Mononuclear cell (primary cell): ENCODE data around the gene MPP2. TPM values are rescaled to one million over a fixed set of nuclear protein-coding genes. Genes with fewer than 3 reads are reported as not detected.

ENCODE experiments used
- H3K27me3 ChIP-seq: 2 replicates; pipeline ENCODE4 v1.6.0; 2011; ENCODE audit warnings: low read length, control low read depth; ENCODE audit not compliant: insufficient read depth
- H3K4me1 ChIP-seq: 2 replicates; pipeline ENCODE4 v1.5.1; 2011; ENCODE audit warnings: mild to moderate bottlenecking, low read length, control low read depth; ENCODE audit not compliant: insufficient read depth
- H3K4me3 ChIP-seq: 2 replicates; pipeline ENCODE4 v1.5.1; 2011; ENCODE audit warnings: mild to moderate bottlenecking, low read length, moderate library complexity
- H3K9me3 ChIP-seq: 2 replicates; pipeline ENCODE4 v1.5.1; 2011; ENCODE audit warnings: low read depth, mild to moderate bottlenecking, control low read depth, low read length
- total RNA-seq: library from RNA; depleted of rRNA; stranded (reverse); fragments of >200 nt; gene quantifications from one replicate; pipeline ENCODE4 v1.2.3, GENCODE V29; 2012

MPP2 gene
- total RNA-seq, 1 donor, result 1.4 TPM

DNA sequence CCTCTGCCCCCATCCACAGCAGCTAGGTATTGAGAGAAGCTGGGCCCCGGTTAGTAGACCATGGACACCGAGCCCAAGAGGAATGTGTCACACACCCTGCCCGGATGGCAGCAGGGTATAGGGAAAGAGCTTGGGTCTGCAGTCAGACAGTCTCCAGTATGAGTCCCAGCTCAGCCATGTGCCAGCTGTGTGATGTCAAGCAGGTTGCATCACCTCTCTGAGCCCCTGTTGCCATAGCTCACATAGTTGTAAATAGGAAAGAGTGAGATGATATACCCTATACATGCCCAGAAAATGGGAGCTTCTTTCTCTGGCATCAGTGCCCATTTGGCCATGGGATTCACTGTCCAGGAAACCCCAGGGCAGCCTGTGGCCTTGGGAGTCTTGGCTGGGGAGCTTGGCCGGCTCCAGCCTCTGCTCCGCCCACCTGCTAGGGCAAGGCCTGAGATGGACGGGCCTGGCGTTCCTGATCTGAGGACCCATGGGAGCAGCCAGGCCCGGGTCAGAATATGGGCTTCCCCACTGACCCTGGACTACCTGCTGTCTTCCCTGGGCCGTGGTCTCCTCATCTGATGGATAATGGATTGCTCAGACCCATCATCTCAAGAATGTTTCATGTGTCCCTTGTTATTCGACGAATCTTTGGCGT is 47.1 kb downstream of the MPP2 start:
- no peaks in the 10 kb centered on the region for H3K9me3 ChIP-seq
- no peak overlapping the region for H3K4me3 ChIP-seq
- H3K27me3 ChIP-seq, result no peaks in the 10 kb centered on the region
- H3K4me1 ChIP-seq, result no peaks in the 10 kb centered on the region

DNA sequence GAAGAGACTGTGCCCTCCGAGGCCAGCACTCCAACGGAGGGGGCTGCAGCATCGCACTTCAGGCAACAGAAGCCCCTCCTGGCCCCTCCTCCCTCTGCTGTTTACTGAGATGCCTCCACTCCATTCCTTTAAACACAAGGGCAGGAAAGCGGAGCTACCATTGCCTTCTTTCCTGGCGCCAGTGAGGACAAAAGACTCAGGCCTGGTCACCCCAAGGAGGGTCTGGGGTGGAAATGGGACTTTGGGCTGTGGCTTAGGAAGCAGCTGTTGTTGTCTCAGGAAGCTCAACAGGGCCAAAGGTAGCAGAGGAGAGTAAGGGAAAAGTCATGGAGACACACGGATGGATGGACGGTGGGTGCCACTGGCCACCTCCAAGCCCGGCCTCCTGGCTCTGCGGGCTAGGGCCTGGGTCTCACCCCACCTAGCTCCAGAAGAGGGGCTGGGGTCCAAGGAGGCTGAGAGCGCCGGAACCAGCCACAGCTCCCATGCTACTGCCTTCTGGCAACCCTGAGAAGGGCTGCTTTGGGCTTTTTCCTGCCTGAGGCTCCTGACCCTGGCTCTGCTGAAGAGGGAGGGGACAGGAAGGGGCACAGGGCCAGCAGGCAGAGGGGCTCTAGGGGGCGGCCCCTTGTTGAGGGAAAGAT is 49.3 kb downstream of the MPP2 start:
- Histone ChIP-seq H3K9me3 (no peaks in the 10 kb centered on the region), H3K4me3 (no peak overlapping the region), H3K27me3 (no peaks in the 10 kb centered on the region)

GRCh38 chr17:43857141-43857540 is 50.2 kb downstream of the MPP2 start:
- no peaks in the 10 kb centered on the region for H3K9me3 ChIP-seq
- H3K4me1 ChIP-seq, result no peaks in the 10 kb centered on the region
- H3K4me3 ChIP-seq, result no peak overlapping the region
- H3K27me3 ChIP-seq, result no peaks in the 10 kb centered on the region

More for the DNA sequence above, 49.3 kb downstream of the MPP2 start:
- H3K4me1 ChIP-seq, result no peaks in the 10 kb centered on the region

DNA sequence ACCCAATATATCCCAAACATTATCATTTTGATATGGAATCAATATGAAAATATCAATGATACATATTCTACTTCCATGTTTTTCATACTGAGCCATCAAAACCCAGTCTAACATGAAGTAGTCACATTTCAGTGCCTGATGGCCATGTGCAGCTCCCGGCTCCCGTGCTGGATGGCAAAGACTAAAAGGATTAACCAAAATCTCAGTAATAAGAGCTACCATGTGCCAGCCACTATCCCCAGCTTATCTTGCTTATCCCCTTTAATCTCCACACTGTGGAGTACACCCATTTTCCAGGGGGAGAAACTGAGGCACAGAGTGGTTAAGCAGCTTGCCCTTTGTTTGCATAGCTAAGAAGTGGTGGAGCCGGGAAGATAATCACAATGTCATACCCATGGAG is 51.2 kb downstream of the MPP2 start:
- no peaks in the 10 kb centered on the region for H3K27me3 ChIP-seq
- no peaks in the 10 kb centered on the region for H3K9me3 ChIP-seq
- H3K4me1 ChIP-seq, result no peaks in the 10 kb centered on the region
- no peak overlapping the region for H3K4me3 ChIP-seq

DNA sequence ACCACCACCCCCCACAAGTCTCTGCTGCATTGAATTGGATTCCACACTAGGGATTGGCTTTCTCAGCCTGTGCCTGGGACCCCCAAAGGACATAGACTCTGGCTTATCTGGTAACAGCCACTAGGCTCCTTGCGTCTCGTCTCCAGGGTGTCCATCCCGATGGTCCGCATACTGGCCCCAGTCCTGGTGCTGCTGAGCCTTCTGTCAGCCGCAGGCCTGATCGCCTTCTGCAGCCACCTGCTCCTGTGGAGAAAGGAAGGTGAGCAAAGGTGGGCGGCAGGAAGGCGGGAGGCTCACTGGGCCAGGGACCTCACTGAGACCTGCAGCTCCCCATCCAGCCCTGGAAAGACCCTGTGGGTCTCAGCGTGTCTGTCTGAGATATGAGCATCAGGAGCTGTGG is 52.3 kb downstream of the MPP2 start:
- Histone ChIP-seq H3K4me1 (no peaks in the 10 kb centered on the region), H3K4me3 (no peak overlapping the region), H3K9me3 (no peaks in the 10 kb centered on the region), H3K27me3 (no peaks in the 10 kb centered on the region)

DNA sequence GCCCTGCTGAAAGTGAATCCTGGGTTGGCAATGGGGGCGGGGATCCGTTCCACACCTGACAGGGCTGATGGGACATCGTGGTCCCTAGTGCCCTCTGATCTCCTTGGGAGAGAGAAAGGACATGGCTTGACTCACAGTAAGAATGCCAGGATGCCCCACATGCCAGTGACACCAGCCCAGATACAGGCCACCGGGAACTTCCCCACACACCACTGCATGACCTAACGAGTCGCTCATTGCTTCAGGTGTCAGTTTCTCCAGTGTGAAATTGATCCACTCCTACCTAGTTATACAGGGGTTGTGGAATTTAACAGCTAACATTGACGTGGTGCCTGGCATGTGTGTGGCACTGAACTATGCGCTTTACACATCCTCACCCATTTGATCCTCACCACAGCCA is 52.8 kb downstream of the MPP2 start:
- no peaks in the 10 kb centered on the region for H3K4me1 ChIP-seq
- no peak overlapping the region for H3K4me3 ChIP-seq
- no peaks in the 10 kb centered on the region for H3K27me3 ChIP-seq
- H3K9me3 ChIP-seq, result no peaks in the 10 kb centered on the region

GRCh38 chr17:43853546-43853945 is 53.8 kb downstream of the MPP2 start:
- Histone ChIP-seq H3K4me3 (no peak overlapping the region), H3K9me3 (no peaks in the 10 kb centered on the region), H3K4me1 (no peaks in the 10 kb centered on the region), H3K27me3 (no peaks in the 10 kb centered on the region)

DNA sequence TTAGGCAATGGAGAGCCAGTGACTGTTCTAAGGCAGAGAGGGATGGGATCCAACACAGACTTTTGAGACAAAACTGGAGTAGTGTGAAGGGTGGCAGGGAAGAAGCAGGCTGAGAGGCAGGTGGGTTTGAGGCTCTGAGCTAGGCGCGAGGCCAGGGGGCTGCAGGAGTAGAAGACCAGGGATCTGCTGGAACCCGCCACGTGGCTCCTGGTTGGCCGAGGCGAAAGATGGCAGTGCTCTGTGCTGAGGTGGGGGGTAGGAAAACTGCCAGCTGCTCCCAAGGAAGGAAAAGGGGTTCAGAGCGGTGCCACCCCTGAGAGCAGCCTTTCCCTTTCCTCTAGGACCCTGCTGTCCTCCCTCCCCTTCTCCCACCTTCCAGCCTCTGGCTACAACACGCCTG is 54.8 kb downstream of the MPP2 start:
- H3K9me3 ChIP-seq, result no peaks in the 10 kb centered on the region
- no peak overlapping the region for H3K4me3 ChIP-seq
- no peaks in the 10 kb centered on the region for H3K4me1 ChIP-seq
- H3K27me3 ChIP-seq, result no peaks in the 10 kb centered on the region

DNA sequence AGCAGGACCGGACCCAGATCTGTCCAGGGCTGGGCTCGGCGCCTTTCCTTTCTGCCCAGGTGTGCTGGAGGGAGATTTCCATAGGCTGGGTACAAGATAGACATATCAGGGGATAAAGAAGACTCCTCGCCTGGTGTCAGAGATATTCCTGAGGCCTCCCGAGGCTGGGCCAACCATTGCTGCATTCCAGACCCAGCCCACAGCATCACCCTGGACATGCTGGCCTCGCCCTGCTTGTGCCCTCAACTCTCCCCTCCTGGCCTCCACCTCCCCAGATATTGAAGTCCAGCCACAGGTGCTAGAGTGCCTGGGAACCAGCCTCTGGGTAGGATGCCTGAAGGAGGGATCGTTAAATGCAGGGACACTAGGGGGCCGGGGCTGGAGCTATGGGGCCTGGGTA is 58.2 kb downstream of the MPP2 start:
- Histone ChIP-seq H3K9me3 (no peaks in the 10 kb centered on the region), H3K4me1 (no peaks in the 10 kb centered on the region), H3K4me3 (no peak overlapping the region), H3K27me3 (no peaks in the 10 kb centered on the region)

DNA sequence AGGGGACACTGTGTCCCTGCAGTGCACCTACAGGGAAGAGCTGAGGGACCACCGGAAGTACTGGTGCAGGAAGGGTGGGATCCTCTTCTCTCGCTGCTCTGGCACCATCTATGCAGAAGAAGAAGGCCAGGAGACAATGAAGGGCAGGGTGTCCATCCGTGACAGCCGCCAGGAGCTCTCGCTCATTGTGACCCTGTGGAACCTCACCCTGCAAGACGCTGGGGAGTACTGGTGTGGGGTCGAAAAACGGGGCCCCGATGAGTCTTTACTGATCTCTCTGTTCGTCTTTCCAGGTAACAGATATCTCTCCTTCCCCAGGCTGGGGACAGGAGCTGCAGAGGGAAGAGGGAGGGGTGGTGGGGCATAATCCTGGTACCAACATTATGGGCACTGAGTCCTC is 58.7 kb downstream of the MPP2 start:
- H3K4me3 ChIP-seq, result no peak overlapping the region
- no peaks in the 10 kb centered on the region for H3K27me3 ChIP-seq
- H3K9me3 ChIP-seq, result no peaks in the 10 kb centered on the region
- H3K4me1 ChIP-seq, result no peaks in the 10 kb centered on the region

GRCh38 chr17:43846963-43847371 is 60.4 kb downstream of the MPP2 start, which contains the start of gene CD300LG:
Gene CD300LG, plus strand, starts transcription at chr17:43847176. Its CDS starts 41 bp downstream, at chr17:43847217.
- no peak within 1 kb of the TSS for H3K4me3 ChIP-seq
- no peaks in the 10 kb centered on the region for H3K9me3 ChIP-seq
- no peaks in the 10 kb centered on the region for H3K4me1 ChIP-seq
- H3K27me3 ChIP-seq, result no peaks in the 10 kb centered on the region

GRCh38 chr17:43846221-43846712 is 61.1 kb downstream of the MPP2 start:
- Histone ChIP-seq H3K27me3 (no peaks in the 10 kb centered on the region), H3K4me1 (no peaks in the 10 kb centered on the region)

DNA sequence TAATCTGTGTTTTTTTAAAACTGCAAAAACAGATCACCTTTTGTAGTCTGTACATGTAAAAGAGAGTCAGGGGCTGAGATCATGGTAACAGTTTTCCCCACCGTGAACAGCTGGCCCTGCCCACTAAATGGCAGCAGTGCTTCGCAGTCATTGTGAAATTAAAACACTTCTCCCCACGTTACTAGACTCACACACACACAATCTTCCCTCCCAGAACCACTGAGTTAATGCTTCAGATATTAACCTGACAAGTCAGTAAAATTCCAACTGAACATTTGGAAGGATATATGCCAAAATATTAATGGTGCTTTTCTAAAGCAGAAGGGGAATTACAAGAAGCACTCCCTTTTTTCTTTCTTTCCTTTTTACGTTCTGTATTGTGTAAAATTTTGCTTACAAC is 61.6 kb downstream of the MPP2 start:
- no peak overlapping the region for H3K4me3 ChIP-seq
- no peaks in the 10 kb centered on the region for H3K9me3 ChIP-seq
- no peaks in the 10 kb centered on the region for H3K27me3 ChIP-seq
- no peaks in the 10 kb centered on the region for H3K4me1 ChIP-seq

More at GRCh38 chr17:43846221-43846712, 61.1 kb downstream of the MPP2 start:
- Histone ChIP-seq H3K9me3 (no peaks in the 10 kb centered on the region), H3K4me3 (no peak overlapping the region)

DNA sequence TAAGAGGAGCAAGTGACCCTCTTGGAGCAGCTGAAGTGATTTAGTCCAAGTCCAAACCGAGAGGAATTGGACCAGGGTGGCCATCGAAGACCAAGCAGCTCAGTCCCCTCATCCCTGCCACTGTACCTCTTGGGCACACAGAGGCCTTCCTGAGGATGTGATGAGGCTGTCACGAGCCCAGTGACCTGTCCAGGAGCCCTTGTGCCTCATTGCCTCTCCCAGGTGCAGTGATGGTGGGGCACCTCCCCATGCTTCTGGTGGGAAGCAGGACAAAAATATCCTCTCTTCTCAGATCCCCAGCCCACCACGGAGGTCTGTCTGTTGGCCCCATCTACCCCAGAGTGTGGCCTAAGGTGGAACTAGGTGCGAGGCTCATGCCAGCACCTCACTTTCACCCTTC is 63.1 kb downstream of the MPP2 start:
- no peak overlapping the region for H3K4me3 ChIP-seq
- no peaks in the 10 kb centered on the region for H3K4me1 ChIP-seq
- no peaks in the 10 kb centered on the region for H3K27me3 ChIP-seq
- H3K9me3 ChIP-seq, result no peaks in the 10 kb centered on the region

DNA sequence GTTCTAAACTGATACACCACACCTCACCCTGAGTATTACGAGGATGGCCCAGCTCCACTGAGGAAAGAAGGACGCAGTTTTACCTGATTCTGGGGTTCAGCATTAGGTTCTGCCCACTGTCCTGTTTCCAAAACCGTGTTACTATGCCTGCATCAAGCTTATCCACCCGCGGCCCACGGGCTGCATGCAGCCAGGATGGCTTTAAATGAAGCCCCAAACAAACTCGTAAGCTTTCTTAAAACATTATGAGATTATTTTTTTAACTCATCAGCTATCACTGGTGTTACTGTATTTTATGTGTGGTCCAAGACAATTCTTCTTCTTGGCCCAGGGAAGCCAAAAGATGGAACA is 64.4 kb downstream of the MPP2 start:
- Histone ChIP-seq H3K27me3 (no peaks in the 10 kb centered on the region), H3K4me3 (no peak overlapping the region), H3K4me1 (no peaks in the 10 kb centered on the region), H3K9me3 (no peaks in the 10 kb centered on the region)
